CD4-positive, alpha-beta T cell treated with Interleukin-12 subunit alpha and Interleukin-12 subunit beta, for 1 hour (primary cell): ENCODE results near the gene PROCA1.
"Not testable (repeated sequence)": the region's sequence is repeated elsewhere in the genome, so short reads cannot be mapped to it uniquely, and the experiment has no call there.

Experiments
- DNase-seq: peaks from one replicate; pipeline ENCODE4 v3.0.0-alpha.2; 2020

PROCA1 gene

DNA sequence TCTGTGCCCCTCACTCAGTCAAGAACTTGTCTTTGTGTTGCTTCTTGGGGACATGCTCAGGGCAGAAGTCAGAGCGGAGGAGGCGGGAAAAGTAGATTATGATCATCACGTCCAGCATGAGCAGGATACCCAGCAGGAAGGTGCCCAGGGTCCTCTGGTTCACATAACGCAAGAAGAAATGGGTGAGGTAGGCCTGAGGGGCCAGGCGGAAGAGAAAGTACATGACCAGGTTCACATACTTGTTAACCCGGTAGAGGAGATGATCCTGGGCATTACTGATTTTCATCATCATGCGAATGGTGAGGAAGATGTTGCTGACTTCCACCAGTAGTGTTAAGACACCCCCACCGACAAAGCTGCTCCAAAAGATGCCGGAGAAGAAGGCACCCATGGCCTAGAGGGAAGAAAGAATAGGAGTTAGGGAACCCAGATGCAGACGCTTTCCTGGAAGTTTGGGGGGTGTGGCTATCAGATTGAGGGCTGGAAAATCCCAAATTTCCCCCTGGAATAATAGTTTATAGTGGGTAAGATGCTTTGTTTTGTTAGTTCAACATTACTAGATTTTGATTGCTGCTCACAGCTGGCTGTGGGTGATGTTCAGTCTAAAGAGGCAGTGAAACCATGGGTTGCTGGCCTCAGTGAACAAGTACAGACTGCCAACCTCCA lies 12.9 kb upstream of the PROCA1 start:
- DNase-seq = no peak

DNA sequence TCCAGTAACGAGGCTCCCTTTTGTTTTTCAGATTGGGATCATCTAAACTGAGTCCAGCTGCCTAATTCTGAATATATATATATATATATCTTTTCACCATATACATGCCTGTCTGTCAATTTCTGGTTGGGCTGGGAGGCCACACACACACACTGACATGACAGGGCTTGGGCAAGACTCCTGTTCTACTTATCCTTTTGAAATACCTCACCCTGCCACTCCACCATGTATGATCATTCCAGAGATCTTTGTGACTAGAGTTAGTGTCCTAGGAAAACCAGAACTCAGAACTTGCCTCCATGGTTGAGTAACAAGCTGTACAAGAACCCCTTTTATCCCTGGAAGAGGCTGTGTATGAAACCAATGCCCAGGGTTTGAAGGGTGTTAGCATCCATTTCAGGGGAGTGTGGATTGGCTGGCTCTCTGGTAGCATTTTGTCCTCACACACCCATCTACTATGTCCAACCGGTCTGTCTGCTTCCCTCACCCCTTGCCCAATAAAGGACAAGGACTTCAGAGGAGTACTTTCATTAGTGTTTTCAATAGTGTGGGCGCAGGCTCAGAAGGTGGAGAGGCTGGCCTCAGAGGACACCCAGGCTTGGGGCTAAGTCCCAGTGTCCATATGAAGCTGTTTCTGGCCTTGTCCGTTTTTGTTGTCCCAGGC lies 12.3 kb upstream of the PROCA1 start:
- DNase-seq = not testable (repeated sequence)

DNA sequence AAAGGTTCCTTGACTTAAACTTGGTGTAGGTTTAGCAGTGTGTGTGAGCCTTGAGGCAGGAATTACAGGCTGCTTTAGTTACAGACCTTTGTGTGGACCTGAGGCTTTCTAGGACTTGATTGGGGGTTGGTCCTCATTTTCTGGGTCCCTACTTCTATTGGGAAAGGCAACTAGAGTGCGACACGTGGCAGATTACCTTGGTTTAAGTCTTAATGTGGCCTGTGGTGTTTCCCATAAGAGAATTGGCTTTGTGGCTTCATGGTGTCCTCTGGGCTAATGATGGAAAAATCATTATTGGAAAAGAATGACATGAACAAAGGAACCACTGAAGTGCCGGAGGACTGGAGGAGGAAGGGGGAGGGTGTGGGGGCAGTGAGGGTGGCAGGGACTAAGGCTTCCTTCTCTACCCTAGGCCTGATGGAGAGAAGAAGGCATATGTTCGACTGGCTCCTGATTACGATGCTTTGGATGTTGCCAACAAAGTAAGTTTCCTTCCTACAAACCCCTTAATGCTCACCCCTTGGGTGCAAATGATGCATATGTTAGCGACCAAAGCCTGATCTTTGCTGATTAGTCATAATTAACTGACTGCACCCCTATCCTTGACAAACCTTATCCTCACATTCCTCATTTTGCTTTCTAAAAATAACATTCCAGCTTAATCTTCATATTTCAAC lies 11.6 kb upstream of the PROCA1 start:
- DNase-seq = no peak

DNA sequence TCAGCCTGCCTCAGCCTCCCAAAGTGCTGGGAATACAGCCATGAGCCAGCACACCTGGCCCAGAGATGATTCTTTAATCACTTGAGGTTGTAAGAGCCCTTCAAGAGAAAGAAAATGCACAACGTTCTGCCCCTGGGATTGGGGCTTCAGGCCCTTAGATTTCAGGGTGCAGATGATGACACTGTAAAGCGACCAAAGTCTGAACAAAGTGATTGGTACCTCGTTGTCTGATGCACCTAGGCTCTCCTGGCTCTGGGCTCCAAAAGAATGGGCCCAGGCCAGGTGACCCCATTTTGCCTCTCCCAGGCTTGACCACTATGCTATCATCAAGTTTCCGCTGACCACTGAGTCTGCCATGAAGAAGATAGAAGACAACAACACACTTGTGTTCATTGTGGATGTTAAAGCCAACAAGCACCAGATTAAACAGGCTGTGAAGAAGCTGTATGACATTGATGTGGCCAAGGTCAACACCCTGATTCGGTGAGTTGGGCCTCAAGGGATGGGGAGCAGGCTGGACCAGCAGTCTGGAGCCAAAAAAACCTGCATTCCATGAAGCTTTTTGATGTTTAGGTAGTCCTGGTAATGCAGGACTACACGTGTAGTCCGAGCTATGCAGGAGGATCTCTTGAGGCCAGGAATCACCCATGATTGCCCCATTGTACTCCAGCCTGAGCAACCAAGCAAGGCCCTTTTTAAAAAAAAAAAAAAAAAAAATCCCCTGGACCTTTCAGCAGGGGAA lies 10.9 kb upstream of the PROCA1 start:
- DNase-seq = no peak

DNA sequence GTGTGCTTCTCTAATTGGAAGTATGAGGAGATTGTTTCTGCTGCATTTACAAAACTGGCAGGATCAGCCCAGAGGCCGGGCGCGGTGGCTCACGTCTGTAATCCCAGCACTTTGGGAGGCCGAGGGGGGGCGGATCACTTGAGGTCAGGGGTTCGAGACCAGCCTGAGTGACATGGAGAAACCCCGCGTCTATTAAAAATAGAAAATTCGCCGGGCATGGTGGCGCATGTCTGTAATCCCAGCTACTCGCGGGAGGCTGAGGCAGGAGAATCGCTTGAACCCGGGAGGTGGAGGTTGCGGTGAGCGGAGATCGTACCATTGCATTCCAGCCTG lies 9.3 kb upstream of the PROCA1 start:
- DNase-seq = not testable (repeated sequence)

DNA sequence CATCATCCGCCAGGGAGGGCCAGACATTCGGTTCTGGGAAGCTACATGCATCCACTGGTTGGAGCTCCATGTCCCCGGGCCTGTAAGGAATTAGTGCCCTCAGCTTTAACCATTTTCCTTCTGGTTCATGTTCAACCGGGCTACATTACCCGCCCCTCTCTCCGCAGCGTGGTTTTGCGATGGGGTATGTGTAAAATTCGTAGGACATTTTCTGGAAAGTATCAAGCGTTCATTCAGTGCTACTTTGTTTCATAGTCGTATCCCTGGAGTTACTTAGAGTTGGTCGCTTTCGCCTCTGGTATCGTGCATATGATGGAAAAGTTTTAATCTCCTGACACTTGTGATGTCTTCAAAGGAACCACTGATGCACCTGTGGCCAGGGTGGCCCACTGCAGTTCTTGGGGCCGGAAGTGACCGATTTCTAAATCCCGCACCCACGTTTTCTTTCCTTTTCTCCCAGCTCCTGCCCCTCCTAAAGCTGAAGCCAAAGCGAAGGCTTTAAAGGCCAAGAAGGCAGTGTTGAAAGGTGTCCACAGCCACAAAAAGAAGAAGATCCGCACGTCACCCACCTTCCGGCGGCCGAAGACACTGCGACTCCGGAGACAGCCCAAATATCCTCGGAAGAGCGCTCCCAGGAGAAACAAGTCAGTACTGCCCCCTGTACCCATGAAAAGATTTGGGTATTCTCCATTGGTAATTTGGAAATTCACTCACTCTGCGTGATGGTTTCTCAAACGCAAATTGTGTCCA lies 8.7 kb upstream of the PROCA1 start:
- DNase-seq = peak; percentile 36

DNA sequence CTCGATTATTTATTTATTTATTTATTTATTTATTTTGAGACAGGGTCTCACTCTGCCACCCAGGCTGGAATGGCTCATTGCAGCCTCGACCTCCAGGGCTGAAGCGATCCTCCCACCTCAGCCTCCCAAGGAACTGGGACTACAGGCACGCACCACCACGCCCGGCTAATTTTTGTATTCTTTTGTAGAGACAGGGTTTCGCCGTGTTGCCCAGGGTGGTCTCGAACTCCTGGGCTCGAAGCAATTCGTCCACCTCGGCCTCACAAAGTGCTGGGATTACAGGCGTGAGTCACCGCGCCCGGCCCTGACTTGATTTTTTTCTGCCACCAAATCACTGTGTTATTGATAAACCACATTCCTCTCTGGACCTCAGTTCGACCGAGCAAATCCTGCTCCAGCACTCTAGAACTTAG lies 7.3 kb upstream of the PROCA1 start:
- DNase-seq = no peak

DNA sequence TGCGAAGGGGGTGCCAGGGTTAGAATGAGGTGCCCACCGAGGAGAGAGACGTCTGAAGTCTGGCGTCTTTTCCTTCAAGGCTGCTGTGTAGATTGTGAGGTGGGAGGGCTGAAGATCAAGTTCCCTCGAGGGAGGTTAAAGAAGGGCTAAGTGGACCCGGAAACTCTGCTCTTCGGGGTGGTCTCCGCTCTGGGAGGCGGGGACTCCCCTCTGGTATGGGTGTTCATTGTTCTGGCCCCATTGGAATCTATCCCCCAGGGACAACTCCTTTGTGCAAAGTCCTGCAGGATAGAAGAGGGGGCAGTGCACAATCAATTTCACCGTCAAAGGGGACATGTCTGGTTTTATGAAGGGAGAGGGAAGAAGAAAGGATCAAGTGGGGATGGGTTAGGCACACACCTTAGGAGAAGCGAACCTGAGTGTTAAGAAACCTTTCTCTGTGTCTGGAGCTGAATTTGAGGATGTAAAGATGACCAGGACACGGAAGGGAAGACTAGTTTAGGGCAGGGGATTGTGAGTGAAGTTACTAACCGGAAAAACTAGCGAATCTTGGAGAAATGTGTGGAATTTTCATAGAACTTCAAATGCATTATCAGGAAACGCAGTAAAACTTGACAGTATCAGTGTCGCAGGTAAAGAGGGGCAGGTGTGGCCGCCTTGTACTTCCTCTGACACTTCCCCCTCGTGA lies 6.8 kb upstream of the PROCA1 start:
- no peak for DNase-seq

DNA sequence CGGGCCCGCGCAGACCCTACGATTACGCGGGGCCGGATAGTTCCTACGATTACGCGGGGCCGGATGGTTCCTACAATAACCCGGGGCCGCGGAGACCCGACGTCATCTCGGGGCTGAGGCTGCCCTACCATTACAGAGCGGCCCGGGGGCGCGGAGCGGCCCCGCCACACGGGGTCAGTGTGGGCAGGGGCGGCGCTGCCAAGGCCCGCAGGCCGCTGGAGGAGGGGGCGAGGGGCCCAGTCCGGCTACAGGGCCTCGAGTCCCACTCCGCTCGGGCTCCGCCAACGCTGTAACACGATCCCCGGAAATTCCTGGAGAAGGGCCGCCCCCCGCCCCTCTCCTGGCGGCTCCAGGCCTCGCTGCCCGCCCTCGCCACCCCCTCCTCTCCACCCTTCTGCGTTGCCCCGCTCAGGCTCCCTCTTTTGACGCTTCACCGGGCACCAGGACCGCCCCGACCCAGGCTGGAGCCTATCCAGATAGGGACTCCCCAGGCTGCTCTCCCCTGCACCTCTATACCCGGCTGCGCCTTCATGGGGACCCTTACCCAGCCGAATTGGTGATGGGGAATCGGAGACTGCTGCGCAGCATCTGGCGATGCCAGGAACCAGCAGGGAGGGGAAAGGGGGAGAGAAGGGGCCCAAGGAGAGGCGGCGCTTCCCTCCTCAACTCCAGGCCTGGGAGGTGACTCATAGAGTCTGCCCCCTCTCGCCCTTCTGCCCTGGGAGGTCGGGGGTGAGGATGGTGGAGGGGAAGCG lies 6.1 kb upstream of the PROCA1 start, which contains the start of gene RAB34:
Gene RAB34 (minus strand): TSS at position 291 of the 755 bp plus-strand sequence. CDS start 602 bp downstream, outside the sequence.
- DNase-seq = no peak

DNA sequence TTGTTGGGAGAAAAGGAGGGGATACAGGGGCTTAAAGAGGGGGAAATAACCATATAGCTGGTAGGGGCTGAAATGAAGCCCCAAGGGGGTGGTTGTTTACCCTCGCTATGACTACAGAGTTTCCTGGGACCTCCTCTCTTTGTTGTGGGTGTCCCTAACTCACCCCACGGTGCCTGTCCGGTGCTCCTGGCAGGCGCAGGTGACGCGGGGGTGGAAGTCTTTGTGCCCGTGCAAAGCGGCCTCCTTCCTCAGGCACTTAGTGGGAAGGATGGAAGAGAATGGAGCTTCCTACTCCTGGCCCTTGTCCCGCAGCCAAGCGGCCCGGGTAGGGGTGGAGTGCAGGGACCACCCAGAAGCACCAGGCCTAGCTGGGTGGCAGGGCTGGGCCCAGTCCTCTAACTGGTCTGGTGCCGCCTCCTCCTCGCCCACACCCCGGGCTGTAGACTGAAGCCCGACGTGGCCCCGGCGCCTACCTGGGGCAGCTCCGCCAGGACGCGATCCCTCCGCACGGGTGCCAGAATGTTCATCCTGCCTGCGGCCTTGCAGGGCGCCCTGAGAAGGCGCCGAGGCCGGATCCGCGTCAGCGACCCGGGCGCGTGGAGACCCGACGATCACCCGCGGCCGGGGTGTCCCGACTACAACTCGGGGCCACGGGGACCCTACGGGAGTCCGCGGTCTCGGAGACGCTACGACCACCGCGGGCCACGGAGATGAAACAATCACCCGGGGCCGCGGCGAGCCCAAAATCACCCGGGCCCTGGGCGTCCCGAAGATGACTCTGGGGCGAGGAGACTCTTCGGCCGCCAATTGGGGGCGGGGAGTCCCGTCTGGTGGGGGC lies 5.3 kb upstream of the PROCA1 start:
- DNase-seq = no peak

DNA sequence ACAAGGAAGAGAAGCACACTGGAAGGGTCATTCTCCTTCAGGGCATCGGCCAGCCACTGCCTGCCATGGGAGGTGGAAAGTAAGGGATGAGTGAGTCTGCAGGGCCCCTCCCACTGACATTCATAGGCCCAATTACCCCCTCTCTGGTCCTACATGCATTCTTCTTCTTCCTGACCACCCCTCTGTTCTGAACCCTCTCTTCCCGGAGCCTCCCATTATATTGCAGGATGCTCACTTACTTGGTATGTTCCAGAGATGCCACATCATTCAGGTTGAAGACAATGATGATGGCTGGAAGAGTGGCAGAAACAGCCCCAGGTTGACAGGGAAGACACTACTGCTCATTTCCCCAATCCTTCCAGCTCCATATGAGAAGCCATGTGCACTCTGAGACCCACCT lies 3.5 kb upstream of the PROCA1 start:
- no peak for DNase-seq

DNA sequence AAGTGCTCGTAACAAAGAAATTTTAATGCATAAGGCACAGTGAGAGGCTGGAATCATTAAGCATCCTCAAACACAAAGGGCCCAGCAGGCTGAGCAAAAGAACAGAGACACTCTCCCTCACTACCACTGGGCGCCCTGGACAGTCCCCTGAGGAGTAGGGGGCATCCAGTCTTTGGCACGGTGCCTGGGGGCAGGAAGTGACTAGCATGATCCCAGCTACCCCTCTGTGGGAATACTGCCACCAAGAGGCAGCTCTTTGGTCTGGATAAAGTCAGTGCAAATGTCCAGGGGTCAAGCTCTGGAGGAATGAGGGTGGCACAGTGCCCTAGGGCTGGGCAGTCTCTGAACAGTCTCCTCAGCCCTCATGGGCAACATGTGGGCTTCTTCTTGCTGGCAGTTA lies 2.6 kb upstream of the PROCA1 start:
- DNase-seq = no peak

DNA sequence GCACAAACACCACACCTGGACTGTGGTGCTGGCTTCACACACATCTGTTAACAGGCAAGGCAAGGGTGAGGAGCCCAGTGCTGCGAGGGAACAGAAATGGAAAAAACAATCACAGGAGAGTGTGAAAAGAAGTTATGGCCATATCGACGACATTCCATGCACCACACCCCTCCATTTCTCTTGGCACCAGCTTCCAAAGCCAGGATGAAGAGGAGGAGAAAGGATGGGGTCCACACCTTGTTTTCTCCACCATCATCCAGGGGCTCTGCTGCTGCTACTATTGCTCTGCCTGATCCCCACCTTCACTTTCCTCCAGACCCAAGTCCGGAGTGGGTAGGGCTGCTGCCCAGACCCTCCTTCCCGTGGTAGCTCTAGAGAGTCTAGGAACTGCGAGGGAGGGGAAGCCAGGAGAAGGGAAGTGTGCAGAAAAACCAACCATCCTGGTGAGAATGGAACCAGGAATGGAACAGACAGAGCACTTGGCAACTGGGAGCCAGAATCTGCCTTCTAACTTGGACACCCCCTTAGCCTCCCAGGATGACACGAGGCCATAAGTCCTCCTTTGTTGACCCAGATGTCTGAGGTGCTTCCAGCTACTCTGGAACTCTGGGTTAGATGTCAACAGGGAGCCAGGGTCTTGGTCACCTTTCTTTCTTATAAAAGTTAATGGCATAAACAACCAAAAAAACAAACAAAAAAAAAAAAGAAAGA lies 1.2 kb upstream of the PROCA1 start:
- no peak for DNase-seq

DNA sequence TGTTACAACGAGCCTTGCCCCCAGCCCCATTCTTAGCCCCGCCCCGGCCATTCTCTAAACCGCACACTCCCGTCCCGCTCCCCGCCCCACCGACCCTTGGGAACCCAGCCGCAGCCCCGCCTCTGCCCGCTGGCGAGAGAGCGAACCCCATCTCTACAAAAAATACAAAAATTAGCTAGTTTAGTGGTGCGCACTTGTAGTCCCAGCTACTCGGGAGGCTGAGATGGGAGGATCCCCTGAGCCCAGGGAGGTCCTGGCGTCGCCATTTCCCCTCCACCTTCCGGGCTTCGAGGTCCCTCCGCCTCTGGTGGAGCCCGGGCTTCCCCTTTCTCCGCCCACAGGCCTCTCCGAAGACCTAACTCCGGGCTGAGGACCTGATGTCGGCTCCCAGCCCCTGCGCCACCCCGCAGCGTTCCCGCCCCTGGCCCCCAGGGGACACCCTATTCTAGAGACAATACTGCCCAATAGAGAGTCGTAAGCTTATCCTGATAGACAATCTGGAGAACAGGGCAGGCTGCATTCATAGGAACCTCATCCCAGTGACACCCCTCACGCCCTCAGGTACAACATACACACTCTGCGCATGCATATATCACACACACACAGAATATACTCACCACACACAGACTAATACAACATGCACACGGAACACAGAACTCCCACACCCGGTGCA lies 480 bp upstream of the PROCA1 start:
- peak; percentile 77 for DNase-seq

DNA sequence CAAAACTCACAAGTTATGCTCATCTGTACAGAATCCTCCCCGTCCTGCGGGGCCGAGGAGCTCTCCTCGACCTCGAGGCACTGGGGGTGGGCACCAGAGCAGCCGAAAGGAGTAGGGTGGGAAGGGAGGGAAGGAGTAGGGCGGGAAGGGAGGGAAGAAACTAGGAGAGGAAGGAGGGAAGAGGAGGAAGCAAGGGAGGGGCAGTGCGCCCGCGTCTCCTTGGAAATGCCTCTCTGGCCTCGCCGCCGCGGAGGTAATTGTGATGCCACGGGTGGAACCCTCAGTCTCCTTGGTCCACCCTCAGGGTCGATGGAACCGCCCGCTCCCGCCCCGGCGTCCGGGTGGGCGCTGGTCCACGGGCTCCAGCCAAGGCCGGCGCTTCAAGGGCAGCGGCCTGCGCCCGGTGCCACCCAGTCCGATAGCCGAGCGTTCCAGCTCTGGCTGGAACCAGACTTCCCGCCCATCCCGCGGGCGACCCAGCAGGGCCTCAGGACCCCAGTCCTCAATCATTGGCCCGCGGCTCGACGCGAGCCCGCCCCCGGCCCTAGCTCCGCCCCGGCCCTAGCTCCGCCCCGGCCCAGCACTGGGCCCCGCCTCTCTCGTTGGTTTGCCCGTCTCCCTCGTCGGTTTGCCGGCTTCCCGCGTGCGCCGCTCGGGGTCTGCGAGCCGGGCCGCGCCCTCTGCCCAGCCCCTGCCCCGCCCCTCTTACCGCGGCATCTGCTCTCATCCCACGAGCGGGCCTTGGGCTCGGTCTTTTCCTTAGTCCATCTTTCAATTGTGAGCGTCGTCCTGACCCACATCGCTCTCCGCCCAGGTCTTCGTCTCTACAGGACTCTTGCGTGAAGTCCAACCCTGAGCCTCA lies 596 bp downstream of the PROCA1 start:
- DNase-seq = peak; percentile 93

DNA sequence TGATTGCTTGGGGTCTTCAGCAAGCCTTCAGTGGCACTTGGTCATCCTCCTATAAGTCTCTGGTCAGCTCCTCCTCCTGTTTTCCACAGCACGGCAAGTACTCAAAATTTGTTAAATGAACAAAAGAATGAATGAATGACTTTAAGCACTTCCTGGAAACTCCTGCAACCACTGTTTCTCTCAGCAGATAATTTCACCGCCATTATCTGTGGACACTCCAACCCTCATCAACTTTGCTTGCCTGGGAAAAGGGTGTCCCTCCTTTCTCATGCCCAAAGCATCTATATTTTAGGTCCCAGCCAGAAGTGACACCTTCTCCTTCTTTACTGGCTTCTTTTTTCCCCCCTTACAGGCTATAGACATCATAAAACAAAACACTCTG lies 4.4 kb downstream of the PROCA1 start:
- DNase-seq = no peak

DNA sequence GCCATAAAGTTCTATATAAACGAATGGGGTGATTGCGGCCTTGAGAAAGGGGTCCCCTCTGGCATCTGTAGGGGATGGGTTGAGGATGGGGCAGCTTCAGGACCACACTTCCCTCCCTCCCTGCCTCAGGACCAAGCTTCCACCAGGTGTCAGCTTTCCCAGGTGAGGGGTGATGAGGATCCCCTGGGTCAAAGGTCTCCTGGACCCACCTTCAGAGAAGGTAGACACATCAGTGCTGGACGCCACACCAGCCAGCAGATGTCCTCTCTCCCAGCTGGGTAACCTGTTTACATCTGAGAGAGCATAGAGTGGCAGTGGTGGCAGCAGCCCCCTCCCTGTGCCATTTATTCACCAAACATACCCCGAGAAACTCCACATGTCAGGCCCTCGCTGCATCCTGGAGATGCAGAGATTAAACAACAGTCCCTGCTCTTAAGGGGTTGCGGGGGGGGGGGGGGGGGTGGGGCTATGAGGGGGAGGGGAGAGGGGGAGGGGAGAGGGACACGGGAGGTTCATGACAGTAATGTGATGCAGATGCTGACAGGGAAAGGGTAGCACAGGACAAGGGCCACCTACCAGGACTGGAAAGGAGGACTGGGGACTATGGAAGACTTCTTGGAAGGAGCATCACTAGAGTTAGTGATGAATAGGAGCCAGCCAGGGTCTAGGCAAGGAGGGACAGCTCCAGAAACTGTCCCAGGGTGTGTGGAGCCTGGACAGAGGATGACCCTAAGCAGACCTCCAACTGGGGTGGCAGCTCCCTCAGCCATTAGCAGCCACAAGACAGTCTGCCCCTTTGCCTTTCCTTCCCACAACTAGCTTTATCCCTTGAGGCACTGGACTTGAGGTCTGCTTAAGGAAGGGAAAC lies 5.0 kb downstream of the PROCA1 start:
- no peak for DNase-seq
